HTR-8/SVneo (cell line): Measurements from ENCODE around the gene KBTBD4.

Experiments
- DNase-seq: peaks from one replicate; pipeline ENCODE4 v3.0.0; 2011; ENCODE audit warnings: low spot score, mixed read lengths; ENCODE audit not compliant: insufficient read length
- FAIRE-seq: peaks from 2 replicates; lab custom pipeline; 2011; peaks lifted over from hg19 to GRCh38; lab: Jason Lieb, UNC

The KBTBD4 gene

GRCh38 chr11:47578524-47579494 is at the start of gene KBTBD4, which contains the start of gene NDUFS3:
TSS of gene KBTBD4 (minus strand) at chr11:47578970. CDS start at chr11:47578951, 19 bp downstream.
TSS of gene NDUFS3 (plus strand) at chr11:47579074. CDS start at chr11:47579092, 18 bp downstream.
- peak; percentile 51 for FAIRE-seq
- DNase-seq: peak; percentile 83

GRCh38 chr11:47628026-47628425 is 49.3 kb upstream of the KBTBD4 start:
- no peak for FAIRE-seq

DNA sequence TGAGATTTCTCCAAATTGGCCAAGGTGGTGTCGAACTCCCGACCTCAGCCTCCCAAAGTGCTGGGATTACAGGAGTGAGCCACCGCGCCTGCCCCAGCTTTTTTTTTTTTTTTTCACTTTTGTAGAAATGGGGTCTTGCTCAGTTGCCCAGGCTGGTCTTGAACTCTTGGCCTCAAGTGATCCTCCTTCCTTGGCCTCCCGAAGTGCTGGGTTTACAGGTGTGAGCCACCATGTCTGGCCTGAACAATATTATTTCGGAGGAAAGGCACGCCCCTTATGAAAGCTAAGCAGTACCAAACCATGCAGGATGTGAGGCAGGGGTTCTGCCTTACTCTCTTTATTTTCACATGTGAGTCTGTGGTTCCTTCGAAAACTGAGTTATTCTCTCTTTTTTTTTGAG is 47.5 kb upstream of the KBTBD4 start:
- DNase-seq (no peak), FAIRE-seq (no peak)

More at GRCh38 chr11:47628026-47628425, 49.3 kb upstream of the KBTBD4 start:
- DNase-seq: no peak

DNA sequence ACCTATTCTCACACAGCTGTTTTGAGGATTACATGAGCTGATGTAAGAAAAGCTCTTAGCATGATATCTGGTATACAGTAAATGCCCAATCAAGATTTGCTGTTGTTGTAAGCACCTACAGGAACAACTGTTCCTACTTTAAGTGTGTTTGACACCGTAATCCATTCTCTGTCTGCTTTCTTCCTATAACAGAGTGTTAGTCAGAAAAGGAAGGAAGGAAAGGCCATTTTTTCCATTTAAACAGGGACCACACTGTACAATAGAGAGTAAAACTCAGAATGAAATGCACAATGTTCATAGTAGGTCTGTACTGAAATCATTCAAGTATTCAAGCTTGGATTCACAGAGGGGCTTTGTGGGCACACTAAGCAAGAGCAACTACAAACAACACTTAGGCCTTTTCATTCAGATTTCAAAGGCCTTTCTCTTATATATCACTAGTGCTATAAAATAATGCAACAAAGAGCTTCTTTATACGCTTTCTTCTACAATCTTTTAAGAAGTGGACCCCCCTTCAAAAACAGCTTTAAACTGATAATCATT is 42.1 kb upstream of the KBTBD4 start:
- no peak for FAIRE-seq
- DNase-seq: no peak

DNA sequence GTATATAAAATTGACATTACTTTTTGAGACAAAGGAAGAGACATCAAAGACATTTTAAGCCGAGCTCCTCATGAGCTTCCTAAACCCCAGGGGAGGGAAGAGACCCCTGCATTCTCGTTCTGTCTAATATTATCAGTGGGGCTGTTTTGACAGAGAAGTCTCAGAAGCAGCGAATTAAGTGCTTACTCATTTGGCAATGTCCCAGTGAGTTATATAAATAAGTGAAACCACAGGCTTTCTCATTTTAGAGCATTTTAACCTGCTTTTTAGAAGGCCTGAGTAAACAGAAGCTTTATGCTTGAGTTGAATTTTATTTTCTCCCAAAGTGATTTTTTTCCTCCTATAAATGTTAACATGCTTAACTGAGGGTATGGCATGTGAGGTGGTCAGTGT is 38.6 kb upstream of the KBTBD4 start:
- FAIRE-seq: no peak
- no peak for DNase-seq

DNA sequence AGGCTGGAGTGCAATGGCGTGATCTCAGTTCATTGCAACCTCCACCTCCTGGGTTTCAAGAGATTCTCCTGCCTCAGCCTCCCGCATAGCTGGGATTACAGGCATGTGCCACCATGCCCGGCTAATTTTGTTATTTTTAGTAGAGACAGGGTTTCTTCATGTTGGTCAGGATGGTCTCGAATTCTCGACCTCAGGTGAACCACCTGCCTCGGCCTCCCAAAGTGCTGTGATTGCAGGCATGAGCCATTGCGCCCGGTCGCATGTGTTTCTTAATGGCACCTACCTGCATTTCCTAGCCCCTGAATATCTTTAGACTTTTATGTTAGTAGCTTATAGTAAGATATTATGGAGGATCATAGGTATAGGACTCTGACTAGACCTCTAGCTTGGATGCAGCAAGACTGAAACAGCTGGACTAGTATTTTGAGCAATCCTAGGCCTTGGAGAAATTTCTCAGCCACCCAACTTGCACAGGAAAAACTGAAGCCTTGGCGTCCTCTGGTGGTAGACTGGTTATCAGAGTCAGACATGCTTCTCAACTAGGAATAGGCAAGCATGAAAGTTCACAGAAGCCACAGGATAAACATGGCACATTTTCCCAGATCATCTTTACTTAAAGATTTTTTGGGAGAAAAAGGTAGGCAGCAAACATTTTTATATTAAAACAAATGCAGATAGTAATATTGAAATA is 38.1 kb upstream of the KBTBD4 start:
- DNase-seq: peak; percentile 61
- FAIRE-seq: no peak

- FAIRE-seq (no peak), DNase-seq (no peak)
Observed at GRCh38 chr11:47615249-47615648, 36.5 kb upstream of the KBTBD4 start.

- DNase-seq (no peak), FAIRE-seq (no peak)
Observed at GRCh38 chr11:47611348-47611794, 32.6 kb upstream of the KBTBD4 start.

- FAIRE-seq (no peak), DNase-seq (no peak)
Observed at GRCh38 chr11:47609675-47610074, 30.9 kb upstream of the KBTBD4 start.

GRCh38 chr11:47607380-47607779 is 28.6 kb upstream of the KBTBD4 start:
- no peak for FAIRE-seq

DNA sequence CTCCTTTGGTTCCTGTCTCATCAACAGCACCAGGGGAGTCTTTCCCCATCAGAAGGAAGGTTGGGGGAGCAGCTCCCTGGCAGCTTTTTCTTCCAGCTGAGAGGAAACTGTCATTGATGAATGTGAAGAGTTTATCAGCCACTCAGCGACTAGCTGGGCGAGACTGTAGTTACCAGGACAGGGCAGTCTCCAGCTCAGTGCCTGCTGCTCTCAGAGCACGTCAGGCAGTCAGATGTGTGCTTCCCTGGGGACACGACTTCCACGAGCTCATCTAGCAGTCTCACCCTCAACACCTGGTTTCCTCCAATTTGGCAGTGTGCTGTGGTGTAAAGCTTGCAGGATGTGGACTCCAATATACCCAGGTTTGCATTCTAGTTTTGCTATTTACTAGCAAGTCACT is 28.0 kb upstream of the KBTBD4 start:
- no peak for FAIRE-seq
- no peak for DNase-seq

More at GRCh38 chr11:47607380-47607779, 28.6 kb upstream of the KBTBD4 start:
- peak; percentile 44 for DNase-seq

- FAIRE-seq (no peak), DNase-seq (no peak)
Observed at GRCh38 chr11:47605921-47606320, 27.2 kb upstream of the KBTBD4 start.

- no peak for DNase-seq
- no peak for FAIRE-seq
Observed at GRCh38 chr11:47603295-47603694, 24.5 kb upstream of the KBTBD4 start.

DNA sequence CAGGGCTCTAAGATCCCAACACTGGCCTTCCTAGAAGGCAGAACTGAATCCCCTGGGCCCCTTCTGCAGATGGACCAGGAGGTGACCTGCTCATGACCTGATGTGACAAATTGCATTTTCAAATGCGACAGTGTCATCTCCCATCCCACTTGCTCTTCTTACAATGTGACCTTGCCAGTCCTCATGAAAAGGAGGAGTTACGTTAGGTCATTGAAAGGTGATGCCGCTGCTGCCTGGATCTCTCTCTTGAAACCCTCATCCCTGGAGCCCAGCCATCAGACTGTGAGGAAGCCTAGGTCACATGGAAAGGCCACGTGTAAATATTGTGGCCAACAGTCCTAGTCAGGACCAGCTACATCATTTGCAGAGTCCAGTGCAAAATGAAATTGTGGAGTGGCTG is 21.1 kb upstream of the KBTBD4 start:
- FAIRE-seq: no peak
- no peak for DNase-seq

DNA sequence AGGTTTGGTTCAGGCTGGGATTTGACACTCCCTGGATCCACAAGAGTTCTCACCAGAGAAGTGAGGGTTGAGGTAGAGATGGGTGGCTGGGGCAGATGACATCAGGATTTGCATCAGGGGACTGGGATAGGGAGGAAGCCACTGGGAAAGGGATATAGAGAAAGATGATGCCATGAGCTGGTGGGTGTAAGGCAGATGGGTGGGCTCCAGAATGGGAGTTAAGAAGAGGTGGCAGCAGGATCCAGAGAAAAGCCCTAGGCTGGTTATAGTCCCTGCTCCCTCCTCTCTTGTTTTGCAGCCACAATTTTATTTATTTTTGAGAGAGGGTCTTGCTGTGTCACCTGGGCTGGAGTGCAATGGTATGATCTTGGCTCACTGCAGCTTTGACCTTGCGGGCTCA is 17.2 kb upstream of the KBTBD4 start:
- FAIRE-seq (no peak), DNase-seq (no peak)

DNA sequence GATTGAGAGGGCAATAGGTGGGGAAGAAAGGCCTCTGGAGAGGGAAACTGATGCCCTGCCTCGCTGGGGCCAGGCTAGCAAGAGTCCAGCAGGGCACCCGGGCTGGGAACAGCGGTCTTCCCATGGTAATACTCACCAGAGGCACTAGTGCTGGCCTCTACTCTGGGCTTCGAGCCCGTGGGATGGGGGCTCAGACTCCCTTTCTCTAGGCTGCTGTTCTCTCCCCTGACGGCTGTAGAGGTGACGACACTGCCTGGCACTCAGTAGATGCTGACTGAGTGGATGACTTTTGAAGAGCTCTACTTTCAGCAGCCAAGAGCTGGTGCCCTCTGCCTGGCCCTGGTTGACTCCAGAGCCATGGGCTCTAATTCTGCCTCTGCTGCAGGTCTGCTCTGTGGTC is 16.3 kb upstream of the KBTBD4 start:
- no peak for DNase-seq
- no peak for FAIRE-seq

- FAIRE-seq (no peak), DNase-seq (no peak)
Observed at GRCh38 chr11:47593934-47594855, 15.4 kb upstream of the KBTBD4 start, which contains the start of gene C1QTNF4. TSS of gene C1QTNF4 (minus strand) at chr11:47594411. CDS start at chr11:47590810, 3,601 bp downstream.

GRCh38 chr11:47593492-47593933 is 14.7 kb upstream of the KBTBD4 start:
- FAIRE-seq (no peak), DNase-seq (no peak)

- FAIRE-seq (no peak), DNase-seq (no peak)
Observed at GRCh38 chr11:47592970-47593369, 14.2 kb upstream of the KBTBD4 start.
